SJCRH30 (cell line): Measurements from ENCODE around the gene HSDL1. TPM values are rescaled to one million over a fixed set of nuclear protein-coding genes. Genes with fewer than 3 reads are reported as not detected.
A peak's percentile ranks its signal among the peaks of the same experiment; 100 is the strongest.
"Not testable (repeated sequence)": the region's sequence is repeated elsewhere in the genome, so short reads cannot be mapped to it uniquely, and the experiment has no call there.

ENCODE experiments used
- DNase-seq, 2 experiments: peaks; one replicate each; pipeline ENCODE4 v3.0.0-alpha.2; 2015 to 2020
- H3K27ac ChIP-seq: fragments of 250-450 bp; sonication (Bioruptor Pico); 2 replicates; pipeline ENCODE4 v1.5.1; 2020; ENCODE audit warnings: mild to moderate bottlenecking, moderate library complexity
- H3K27me3 ChIP-seq: fragments of 250-450 bp; sonication (Bioruptor Pico); 2 replicates; pipeline ENCODE4 v1.5.1; 2020; ENCODE audit warnings: mild to moderate bottlenecking, moderate library complexity
- H3K36me3 ChIP-seq: fragments of 250-450 bp; sonication (Bioruptor Pico); 2 replicates; pipeline ENCODE4 v1.5.1; 2020; ENCODE audit warnings: mild to moderate bottlenecking, moderate library complexity
- H3K4me1 ChIP-seq: fragments of 250-450 bp; sonication (Bioruptor Pico); 2 replicates; pipeline ENCODE4 v1.5.1; 2020; ENCODE audit warnings: mild to moderate bottlenecking, moderate library complexity
- H3K4me3 ChIP-seq: fragments of 250-450 bp; sonication (Bioruptor Pico); 2 replicates; pipeline ENCODE4 v1.5.1; 2020; ENCODE audit warnings: mild to moderate bottlenecking, moderate library complexity
- H3K9me3 ChIP-seq: fragments of 250-450 bp; sonication (Bioruptor Pico); replicated peaks from 2 replicates; pipeline ENCODE4 v1.5.1; 2020; ENCODE audit warnings: mild to moderate bottlenecking, moderate library complexity
- total RNA-seq: library from RNA; depleted of rRNA; stranded (reverse); fragments of >200 nt; shearing (Covaris generic); gene quantifications from 2 replicates; pipeline ENCODE4 v1.2.3, GENCODE V29; 2014

The HSDL1 gene
- total RNA-seq, 1 experiment from 2014 or later, result 22.1 TPM

GRCh38 chr16:84137769-84138357 is 7.1 kb downstream of the HSDL1 start:
- Histone ChIP-seq H3K36me3 (no peaks in the 10 kb centered on the region), H3K27me3 (no peaks in the 10 kb centered on the region), H3K27ac (no peak overlapping the region), H3K9me3 (no peaks in the 10 kb centered on the region), H3K4me3 (no peak overlapping the region), H3K4me1 (peaks cover 9% of the 10 kb centered on the region; the same call in 1 of the 2 replicates)
- DNase-seq, result no peak

GRCh38 chr16:84137287-84137686 is 7.7 kb downstream of the HSDL1 start:
- H3K4me1 ChIP-seq, result peaks cover 9% of the 10 kb centered on the region; the same call in 1 of the 2 replicates
- H3K9me3 ChIP-seq, result no peaks in the 10 kb centered on the region
- no peak overlapping the region for H3K27ac ChIP-seq
- H3K36me3 ChIP-seq, result no peaks in the 10 kb centered on the region
- H3K4me3 ChIP-seq, result no peak overlapping the region
- DNase-seq, result no peak
- no peaks in the 10 kb centered on the region for H3K27me3 ChIP-seq

- no peaks in the 10 kb centered on the region for H3K27me3 ChIP-seq
- H3K36me3 ChIP-seq, result no peaks in the 10 kb centered on the region
- H3K4me3 ChIP-seq, result no peak overlapping the region
- H3K9me3 ChIP-seq, result no peaks in the 10 kb centered on the region
- peak; percentile 13 to 28 for DNase-seq
- peaks cover 9% of the 10 kb centered on the region; the same call in 1 of the 2 replicates for H3K4me1 ChIP-seq
- no peak overlapping the region for H3K27ac ChIP-seq
Measured at GRCh38 chr16:84136331-84137125, 8.4 kb downstream of the HSDL1 start.

- H3K4me1 ChIP-seq, result no peaks in the 10 kb centered on the region
- DNase-seq, result no peak
- no peak overlapping the region for H3K4me3 ChIP-seq
- no peaks in the 10 kb centered on the region for H3K27me3 ChIP-seq
- no peaks in the 10 kb centered on the region for H3K9me3 ChIP-seq
- H3K36me3 ChIP-seq, result no peaks in the 10 kb centered on the region
- no peak overlapping the region for H3K27ac ChIP-seq
Measured at GRCh38 chr16:84132527-84133285, 12.3 kb downstream of the HSDL1 start.

- H3K4me3 ChIP-seq, result no peak overlapping the region
- DNase-seq, result no peak
- no peaks in the 10 kb centered on the region for H3K4me1 ChIP-seq
- no peaks in the 10 kb centered on the region for H3K27me3 ChIP-seq
- no peaks in the 10 kb centered on the region for H3K36me3 ChIP-seq
- no peak overlapping the region for H3K27ac ChIP-seq
- H3K9me3 ChIP-seq, result no peaks in the 10 kb centered on the region
Measured at GRCh38 chr16:84131117-84131516, 13.9 kb downstream of the HSDL1 start.

- Histone ChIP-seq H3K9me3 (no peaks in the 10 kb centered on the region), H3K4me3 (no peak overlapping the region), H3K4me1 (no peaks in the 10 kb centered on the region), H3K27ac (no peak overlapping the region), H3K27me3 (no peaks in the 10 kb centered on the region), H3K36me3 (no peaks in the 10 kb centered on the region)
- DNase-seq, result no peak
Measured at GRCh38 chr16:84124257-84125073, 20.5 kb downstream of the HSDL1 start.

- no peaks in the 10 kb centered on the region for H3K4me1 ChIP-seq
- H3K27me3 ChIP-seq, result no peaks in the 10 kb centered on the region
- no peaks in the 10 kb centered on the region for H3K9me3 ChIP-seq
- DNase-seq, result no peak
- no peak overlapping the region for H3K27ac ChIP-seq
- no peaks in the 10 kb centered on the region for H3K36me3 ChIP-seq
- H3K4me3 ChIP-seq, result no peak overlapping the region
Measured at GRCh38 chr16:84121007-84121406, 24.0 kb downstream of the HSDL1 start.

GRCh38 chr16:84120023-84120422 is 25.0 kb downstream of the HSDL1 start:
- no peak for DNase-seq
- Histone ChIP-seq H3K4me1 (no peaks in the 10 kb centered on the region), H3K36me3 (no peaks in the 10 kb centered on the region), H3K27ac (no peak overlapping the region), H3K4me3 (no peak overlapping the region), H3K27me3 (no peaks in the 10 kb centered on the region), H3K9me3 (no peaks in the 10 kb centered on the region)

GRCh38 chr16:84119368-84119767 is 25.6 kb downstream of the HSDL1 start:
- Histone ChIP-seq H3K27me3 (no peaks in the 10 kb centered on the region), H3K4me3 (no peak overlapping the region), H3K4me1 (no peaks in the 10 kb centered on the region), H3K9me3 (no peaks in the 10 kb centered on the region), H3K27ac (no peak overlapping the region), H3K36me3 (no peaks in the 10 kb centered on the region)
- DNase-seq, result no peak

GRCh38 chr16:84118315-84118714 is 26.7 kb downstream of the HSDL1 start:
- not testable (repeated sequence) for DNase-seq, H3K9me3 ChIP-seq, H3K27ac ChIP-seq, H3K4me1 ChIP-seq, H3K36me3 ChIP-seq, H3K27me3 ChIP-seq, H3K4me3 ChIP-seq

- DNase-seq, result peak in 1 of 2 experiments; percentile 36
- Histone ChIP-seq H3K27me3 (no peaks in the 10 kb centered on the region), H3K27ac (peak overlapping the region; percentile 74), H3K36me3 (no peaks in the 10 kb centered on the region), H3K9me3 (no peaks in the 10 kb centered on the region), H3K4me1 (no peaks in the 10 kb centered on the region), H3K4me3 (peak overlapping the region; percentile 94)
Measured at GRCh38 chr16:84117494-84117843, 27.5 kb downstream of the HSDL1 start.

GRCh38 chr16:84116720-84117493 is 28.1 kb downstream of the HSDL1 start, which contains the start of gene MBTPS1:
Gene MBTPS1 (minus strand): TSS chr16:84116942. CDS start chr16:84101783, 15,159 bp downstream.
- Histone ChIP-seq H3K9me3 (no peaks in the 10 kb centered on the region), H3K4me1 (no peaks in the 10 kb centered on the region), H3K36me3 (no peaks in the 10 kb centered on the region), H3K27me3 (no peaks in the 10 kb centered on the region), H3K4me3 (peak within 1 kb of the TSS; percentile 94), H3K27ac (peak within 1 kb of the TSS; percentile 74)
- DNase-seq, result peak; percentile 94 to 95

- DNase-seq, result peak in 1 of 2 experiments; percentile 33
- no peaks in the 10 kb centered on the region for H3K27me3 ChIP-seq
Measured at GRCh38 chr16:84115919-84116719, 28.9 kb downstream of the HSDL1 start.

More at GRCh38 chr16:84115919-84116719, 28.9 kb downstream of the HSDL1 start:
- Histone ChIP-seq H3K36me3 (no peaks in the 10 kb centered on the region), H3K9me3 (no peaks in the 10 kb centered on the region), H3K4me1 (no peaks in the 10 kb centered on the region), H3K27ac (peak overlapping the region; percentile 36; the same call in 1 of the 2 replicates), H3K4me3 (peak overlapping the region; percentile 94)
